Spleen (tissue), 11 donors: ENCODE data around the gene TTC16. TPM values are rescaled to one million over a fixed set of nuclear protein-coding genes. Genes with fewer than 3 reads are reported as not detected.

Experiments
- DNase-seq: peaks from one replicate; pipeline ENCODE4 v3.0.0-alpha.2; 2020
- H3K27ac ChIP-seq, 8 donors: fragments of 200-600 bp; sonication (generic) in 7 of 8; 1 replicate in 4 of 8; 2 replicates in 4 of 8; pipeline versions ENCODE4 v1.5.0 to v1.8.0; 2016 to 2021; ENCODE audit warnings: inconsistent platforms in 4 of 8, mild to moderate bottlenecking in 4 of 8, moderate library complexity in 1 of 8
- H3K27me3 ChIP-seq, 7 donors: fragments of 200-600 bp; sonication (generic) in 6 of 7; replicated peaks in 1 of 7; 1 replicate in 4 of 7; 2 replicates in 3 of 7; pipeline versions ENCODE4 v1.5.0 to v1.8.0; 2016 to 2021; ENCODE audit warnings: inconsistent platforms in 3 of 7, mild to moderate bottlenecking in 1 of 7
- H3K36me3 ChIP-seq, 6 donors: fragments of 200-600 bp; sonication (generic) in 5 of 6; 1 replicate in 4 of 6; 2 replicates in 2 of 6; pipeline versions ENCODE4 v1.5.0 to v1.8.0; 2016 to 2021; ENCODE audit warnings: inconsistent platforms in 2 of 6
- H3K4me1 ChIP-seq, 6 donors: fragments of 200-600 bp; sonication (generic) in 5 of 6; 1 replicate in 3 of 6; 2 replicates in 3 of 6; pipeline versions ENCODE4 v1.5.0 to v1.8.0; 2016 to 2021; ENCODE audit warnings: inconsistent platforms in 3 of 6
- H3K4me3 ChIP-seq, 8 donors: fragments of 200-600 bp; sonication (generic) in 7 of 8; 1 replicate in 4 of 8; 2 replicates in 4 of 8; pipeline versions ENCODE4 v1.5.0 to v1.8.0; 2016 to 2021; ENCODE audit warnings: inconsistent platforms in 4 of 8, mild to moderate bottlenecking in 4 of 8, moderate library complexity in 2 of 8
- H3K9me3 ChIP-seq, 8 donors: fragments of 200-600 bp; sonication (generic) in 7 of 8; 1 replicate in 4 of 8; 2 replicates in 4 of 8; pipeline versions ENCODE4 v1.5.0 to v1.8.0; 2016 to 2021; ENCODE audit warnings: inconsistent platforms in 4 of 8
- POLR2A ChIP-seq, 3 donors: fragments of 450-650 bp; IDR thresholded peaks; one replicate each; pipeline ENCODE4 v1.5.1; 2017; ENCODE audit warnings: antibody characterized with exemption in 3 of 3, mild to moderate bottlenecking in 1 of 3
- POLR2AphosphoS5 ChIP-seq, 3 donors: sonication (generic); formaldehyde crosslinking; IDR thresholded peaks; one replicate each; pipeline ENCODE4 v1.5.1; 2017; ENCODE audit warnings: antibody characterized with exemption in 3 of 3
- WGBS, 5 donors: extraction: QIAGEN DNeasy Blood & Tissue Kit in 3 of 5; methylation state at CpG; one replicate each; pipeline versions ENCODE4 v1.1.5 to v1.1.7; 2013 to 2018; 5-methylcytosine and 5-hydroxymethylcytosine counted together
- intact Hi-C: fragments of 100-400 bp; cut with DNase I; formaldehyde crosslinking; loops from one replicate; pipeline ENCODE4 v1.15.0; 2023; ENCODE audit warnings: low total_unique reads
- polyA plus RNA-seq, 3 donors: library from polyadenylated mRNA; stranded (reverse); fragments of 200-250 nt; gene quantifications; one replicate each; pipeline ENCODE4 v1.2.1, GENCODE V29; 2013
- total RNA-seq, 7 donors: library from RNA; depleted of rRNA in 3 of 7; stranded (reverse); fragments of >200 nt in 3 of 7; fragmentation: NEBNext Ultra II Directional in 4 of 7; extraction: Animal tissue kit (Norgen Biotek cat#: 25700) in 4 of 7; gene quantifications; one replicate each; pipeline versions ENCODE4 v1.1.0 to v1.2.1, GENCODE V29; 2016 to 2021
- TF ChIP-seq, protein P1 (sequence below), 11 experiments: fragments of 200-600 bp in 7 of 11; fragments of 450-650 bp in 4 of 11; sonication (generic) in 4 of 11; IDR thresholded peaks in 8 of 11; conservative IDR thresholded peaks in 3 of 11; 1 replicate in 7 of 11; 2 replicates in 4 of 11; pipeline versions ENCODE4 v1.4.0 to v1.8.0; 2016 to 2021; ENCODE audit warnings: antibody characterized with exemption in 11 of 11, inconsistent platforms in 4 of 11, mild to moderate bottlenecking in 1 of 11
- donor health status: healthy with polysubstance abuse.
- donor health status: DM: no; HTN: no; CAD: no; lungs with moderate emphysema.
- donor health status: DM: no; HTN: no; CAD: no.
- donor health status: Bipolar disorder and iron deficiency.
- donor health status: healthy.
- donor health status: DM: no; HTN: no; CAD: no.
- donor health status: DM: yes; HTN: yes; CAD: no.

The TTC16 gene
- total and polyA plus RNA-seq, 10 donors, result 0.12 to 3.1 (median 1.8) TPM

DNA sequence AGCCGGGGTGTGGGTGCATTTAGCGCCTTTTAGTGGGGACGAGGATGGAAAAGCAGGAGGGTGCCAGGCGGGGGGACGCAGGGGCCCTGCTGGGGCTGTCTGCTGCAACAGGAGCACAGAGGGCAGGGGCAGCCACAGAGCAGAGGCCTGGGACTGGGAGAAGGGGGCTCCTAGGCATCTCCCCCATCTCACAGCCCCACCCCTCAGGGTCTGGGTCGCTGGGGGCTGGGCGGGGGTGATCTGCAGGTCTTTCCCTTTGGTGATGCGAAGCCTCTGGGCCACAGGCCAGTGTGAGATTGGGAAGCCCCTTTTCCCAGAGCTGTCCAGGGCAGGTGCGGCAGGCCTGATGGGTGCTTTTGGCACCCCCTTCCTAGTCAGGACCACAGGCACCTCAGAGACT, 14.4 kb downstream of the TTC16 start:
- H3K36me3 ChIP-seq, result peaks cover 0 to 36% (median 13%) of the 10 kb centered on the region in 6 donors
- DNase-seq, result no peak
- peaks cover 11 to 52% (median 35%) of the 10 kb centered on the region in 6 donors for H3K4me1 ChIP-seq
- WGBS, 5 donors, result 86 to 93% (median 90%) methylated on average over 6 to 9 of the region's 9 CpGs
- H3K4me3 ChIP-seq, result no peak overlapping the region
- intact Hi-C loops, result loop anchor here (5.0 kb wide), 1 partner anchor 138 kb away; no protein-coding TSS in a partner anchor
- no peaks in the 10 kb centered on the region for H3K27me3 ChIP-seq
- H3K27ac ChIP-seq, result peak overlapping the region in 5 of 8 donors; percentile 30 to 62 (median 51)
- H3K9me3 ChIP-seq, result no peaks in the 10 kb centered on the region
- TF ChIP-seq POLR2AphosphoS5 (IDR thresholded peaks at IDR 0.05) (no peak), POLR2A (IDR thresholded peaks at IDR 0.05) (no peak)
- TF ChIP-seq, protein P1, sequence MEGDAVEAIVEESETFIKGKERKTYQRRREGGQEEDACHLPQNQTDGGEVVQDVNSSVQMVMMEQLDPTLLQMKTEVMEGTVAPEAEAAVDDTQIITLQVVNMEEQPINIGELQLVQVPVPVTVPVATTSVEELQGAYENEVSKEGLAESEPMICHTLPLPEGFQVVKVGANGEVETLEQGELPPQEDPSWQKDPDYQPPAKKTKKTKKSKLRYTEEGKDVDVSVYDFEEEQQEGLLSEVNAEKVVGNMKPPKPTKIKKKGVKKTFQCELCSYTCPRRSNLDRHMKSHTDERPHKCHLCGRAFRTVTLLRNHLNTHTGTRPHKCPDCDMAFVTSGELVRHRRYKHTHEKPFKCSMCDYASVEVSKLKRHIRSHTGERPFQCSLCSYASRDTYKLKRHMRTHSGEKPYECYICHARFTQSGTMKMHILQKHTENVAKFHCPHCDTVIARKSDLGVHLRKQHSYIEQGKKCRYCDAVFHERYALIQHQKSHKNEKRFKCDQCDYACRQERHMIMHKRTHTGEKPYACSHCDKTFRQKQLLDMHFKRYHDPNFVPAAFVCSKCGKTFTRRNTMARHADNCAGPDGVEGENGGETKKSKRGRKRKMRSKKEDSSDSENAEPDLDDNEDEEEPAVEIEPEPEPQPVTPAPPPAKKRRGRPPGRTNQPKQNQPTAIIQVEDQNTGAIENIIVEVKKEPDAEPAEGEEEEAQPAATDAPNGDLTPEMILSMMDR (IDR thresholded peaks at IDR 0.05 in 8 of 11, conservative IDR thresholded peaks at IDR 0.05 in 3 of 11), result no peak

DNA sequence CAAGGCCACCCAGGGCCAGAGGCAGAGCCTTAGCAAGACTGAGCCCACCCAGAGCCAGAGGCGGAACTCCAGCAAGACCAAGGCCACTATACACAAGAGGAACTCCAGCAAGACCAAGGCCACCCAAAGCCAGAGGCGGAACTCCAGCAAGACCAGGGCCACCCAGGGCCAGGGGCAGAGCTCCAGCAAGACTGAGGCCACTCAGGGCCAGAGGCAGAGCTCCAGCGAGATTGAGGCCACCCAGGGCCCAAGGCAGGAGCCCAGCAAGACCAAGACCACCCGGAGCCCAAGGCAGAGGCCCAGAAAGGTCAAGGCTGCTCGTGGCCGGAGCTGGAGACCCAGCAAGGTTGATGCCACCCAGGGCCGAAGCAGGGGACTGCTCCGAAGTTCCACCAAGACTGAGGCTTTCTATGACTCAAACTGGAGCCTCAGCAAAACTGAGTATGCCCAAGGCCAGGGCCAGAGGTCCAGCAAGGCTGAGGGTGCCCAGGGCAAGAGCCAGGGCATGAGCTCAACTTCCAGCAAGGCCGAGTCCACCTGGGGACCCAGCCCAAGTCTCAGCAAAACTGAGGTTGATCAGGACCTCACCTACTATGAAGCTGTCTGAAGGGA, 15.0 kb downstream of the TTC16 start:
- Histone ChIP-seq H3K27ac (peak overlapping the region in 5 of 8 donors; percentile 39 to 62 (median 51)), H3K36me3 (peaks cover 0 to 36% (median 13%) of the 10 kb centered on the region in 6 donors), H3K4me1 (peaks cover 17 to 58% (median 41%) of the 10 kb centered on the region in 6 donors), H3K27me3 (no peaks in the 10 kb centered on the region), H3K9me3 (no peaks in the 10 kb centered on the region), H3K4me3 (no peak overlapping the region)
- TF ChIP-seq POLR2AphosphoS5 (IDR thresholded peaks at IDR 0.05), result peak; percentile 38 to 67 (median 53)
- TF ChIP-seq, protein P1 (IDR thresholded peaks at IDR 0.05 in 8 of 11, conservative IDR thresholded peaks at IDR 0.05 in 3 of 11), result no peak
- intact Hi-C loops, result loop anchor here (5.0 kb wide), 1 partner anchor 139 kb away; no protein-coding TSS in a partner anchor
- peak; percentile 79 for DNase-seq
- WGBS, 5 donors, result 58 to 82% (median 77%) methylated on average over 6 to 9 of the region's 9 CpGs

DNA sequence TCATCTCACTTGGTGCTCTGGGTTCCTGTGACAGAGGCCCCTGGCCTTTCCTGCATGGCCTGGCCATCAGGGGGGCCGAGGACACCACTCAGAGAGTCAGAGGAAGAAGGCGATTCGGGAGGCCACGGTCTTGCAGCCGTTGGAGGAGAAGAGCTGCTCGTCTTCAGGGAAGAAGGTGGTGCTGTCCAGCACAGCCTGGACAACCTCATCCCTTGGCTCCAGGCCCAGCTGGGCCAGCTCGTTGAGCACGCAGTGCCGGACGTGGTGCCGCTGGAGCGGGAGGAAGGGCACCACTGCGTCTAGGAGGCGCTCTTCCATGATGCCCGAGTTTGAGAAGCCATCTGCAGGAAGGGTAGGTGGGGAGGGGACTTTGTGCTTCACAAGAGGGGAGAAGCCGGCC, 16.1 kb downstream of the TTC16 start:
- no peak overlapping the region for H3K4me3 ChIP-seq
- TF ChIP-seq POLR2AphosphoS5 (IDR thresholded peaks at IDR 0.05) (peak; percentile 13 to 62 (median 51)), POLR2A (IDR thresholded peaks at IDR 0.05) (no peak)
- TF ChIP-seq, protein P1 (IDR thresholded peaks at IDR 0.05 in 8 of 11, conservative IDR thresholded peaks at IDR 0.05 in 3 of 11), result no peak
- peaks cover 0 to 36% (median 13%) of the 10 kb centered on the region in 6 donors for H3K36me3 ChIP-seq
- no peaks in the 10 kb centered on the region for H3K27me3 ChIP-seq
- no peaks in the 10 kb centered on the region for H3K9me3 ChIP-seq
- intact Hi-C loops, result loop anchor here (5.0 kb wide), 1 partner anchor 140 kb away; no protein-coding TSS in a partner anchor
- DNase-seq, result no peak
- H3K4me1 ChIP-seq, result peaks cover 17 to 66% (median 46%) of the 10 kb centered on the region in 6 donors
- 60 to 90% (median 78%) methylated on average over 11 to 16 of the region's 16 CpGs for WGBS, 5 donors
- peak overlapping the region in 4 of 8 donors; percentile 39 to 62 (median 50) for H3K27ac ChIP-seq

DNA sequence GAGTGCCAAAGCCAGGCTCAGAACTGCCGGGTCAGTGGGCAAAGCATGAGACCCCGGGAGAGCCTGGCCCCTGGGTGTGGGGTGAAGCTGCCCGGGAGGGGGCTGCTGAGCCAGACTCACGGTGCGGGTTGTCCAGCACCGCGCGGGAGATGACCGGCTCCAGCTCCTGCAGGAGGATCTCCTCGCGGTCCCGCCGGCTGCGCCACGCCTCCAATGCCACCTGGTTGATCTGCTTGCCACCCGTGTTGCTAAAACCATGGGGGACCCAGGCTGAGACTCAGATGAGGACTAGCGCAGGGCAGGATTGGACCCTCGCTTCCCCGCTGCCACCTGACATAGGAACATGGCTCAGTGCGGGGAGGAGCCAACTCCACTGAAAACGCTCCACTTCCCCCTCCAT, 16.6 kb downstream of the TTC16 start:
- Histone ChIP-seq H3K9me3 (no peaks in the 10 kb centered on the region), H3K4me3 (no peak overlapping the region), H3K36me3 (peaks cover 0 to 36% (median 13%) of the 10 kb centered on the region in 6 donors), H3K4me1 (peaks cover 17 to 67% (median 49%) of the 10 kb centered on the region in 6 donors), H3K27me3 (no peaks in the 10 kb centered on the region), H3K27ac (peak overlapping the region in 2 of 8 donors; percentile 39 to 50)
- intact Hi-C loops, result loop anchor here (5.0 kb wide), 1 partner anchor 140 kb away; no protein-coding TSS in a partner anchor
- no peak for DNase-seq
- TF ChIP-seq, protein P1 (IDR thresholded peaks at IDR 0.05 in 8 of 11, conservative IDR thresholded peaks at IDR 0.05 in 3 of 11), result no peak
- TF ChIP-seq POLR2A (IDR thresholded peaks at IDR 0.05) (no peak), POLR2AphosphoS5 (IDR thresholded peaks at IDR 0.05) (no peak)
- WGBS, 5 donors, result 82 to 98% (median 94%) methylated on average over 6 to 21 of the region's 21 CpGs
